CD4-positive, CD25-positive, alpha-beta regulatory T cell (primary cell): Measurements from ENCODE around the gene PDCD2. TPM values are rescaled to one million over a fixed set of nuclear protein-coding genes. Genes with fewer than 3 reads are reported as not detected.

Experiments used
- ATAC-seq, 2 donors: fragments of 150-1000 bp; cut with Tn5 transposase; one replicate each; pipeline ENCODE4 v1.10.0; 2021; ENCODE audit warnings: low read depth in 2 of 2, moderate number of reproducible peaks in 2 of 2, moderate library complexity in 1 of 2
- DNase-seq, 3 donors: peaks; one replicate each; pipeline versions ENCODE4 v3.0.0 to v3.0.0-alpha.2; 2012 to 2022; ENCODE audit warnings: mixed read lengths in 1 of 3
- H3K27ac ChIP-seq: one replicate; pipeline ENCODE4 v1.7.0; 2013; ENCODE audit warnings: mild to moderate bottlenecking, low read length; ENCODE audit not compliant: insufficient read depth, poor library complexity, severe bottlenecking
- H3K27me3 ChIP-seq: one replicate; pipeline ENCODE4 v1.7.0; 2013; ENCODE audit warnings: low read length; ENCODE audit not compliant: control insufficient read depth, insufficient read depth
- H3K36me3 ChIP-seq: one replicate; pipeline ENCODE4 v1.7.0; 2013; ENCODE audit warnings: mild to moderate bottlenecking, low read length, moderate library complexity; ENCODE audit not compliant: control insufficient read depth, insufficient read depth
- H3K4me1 ChIP-seq: 2 replicates; pipeline ENCODE4 v1.7.0; 2013; ENCODE audit warnings: mild to moderate bottlenecking, low read length; ENCODE audit not compliant: insufficient read depth, control insufficient read depth, poor library complexity, severe bottlenecking
- H3K4me3 ChIP-seq: one replicate; pipeline ENCODE4 v1.7.0; 2013; ENCODE audit warnings: low read depth, mild to moderate bottlenecking, low read length, moderate library complexity
- H3K9me3 ChIP-seq, 2 experiments: 1 replicate in 1 of 2; 2 replicates in 1 of 2; pipeline ENCODE4 v1.7.0; 2013; ENCODE audit warnings: low read length in 2 of 2, mild to moderate bottlenecking in 1 of 2, moderate library complexity in 1 of 2; ENCODE audit not compliant: control insufficient read depth in 2 of 2
- H3K27ac Mint-ChIP-seq, 3 donors: one replicate each; pipeline ENCODE4 v1.8.0; 2020 to 2022; ENCODE audit warnings: mild to moderate bottlenecking in 3 of 3, mixed read lengths in 3 of 3, moderate library complexity in 2 of 3
- H3K27me3 Mint-ChIP-seq: one replicate; pipeline ENCODE4 v1.8.0; 2022; ENCODE audit warnings: mild to moderate bottlenecking, mixed read lengths
- H3K36me3 Mint-ChIP-seq: one replicate; pipeline ENCODE4 v1.8.0; 2020; ENCODE audit warnings: mixed read lengths
- H3K4me1 Mint-ChIP-seq, 4 donors: one replicate each; pipeline ENCODE4 v1.8.0; 2020 to 2022; ENCODE audit warnings: mixed read lengths in 4 of 4, mild to moderate bottlenecking in 1 of 4
- H3K4me3 Mint-ChIP-seq, 4 donors: one replicate each; pipeline ENCODE4 v1.8.0; 2020 to 2022; ENCODE audit warnings: mild to moderate bottlenecking in 4 of 4, mixed read lengths in 4 of 4, moderate library complexity in 3 of 4
- H3K9me3 Mint-ChIP-seq, 7 donors: one replicate each; pipeline ENCODE4 v1.8.0; 2020 to 2022; ENCODE audit warnings: mixed read lengths in 7 of 7, mild to moderate bottlenecking in 3 of 7, moderate library complexity in 2 of 7
- polyA plus RNA-seq, 4 donors: library from polyadenylated mRNA; unstranded; fragments of 300-500 nt; fragmentation: Illumina TruSeq; gene quantifications; one replicate each; pipeline ENCODE4 v1.2.3, GENCODE V29; 2021
- total RNA-seq: library from RNA; stranded (reverse); gene quantifications from one replicate; pipeline ENCODE4 v1.2.3, GENCODE V29; 2022

The PDCD2 gene
- total and polyA plus RNA-seq, 5 donors from 2014 or later, result 50.6 to 135 (median 124) TPM

GRCh38 chr6:170542031-170542719 is 42.3 kb downstream of the PDCD2 start:
- H3K4me1 Mint-ChIP-seq, result peaks cover 18 to 28% (median 28%) of the 10 kb centered on the region in 4 donors
- no peaks in the 10 kb centered on the region for H3K27me3 Mint-ChIP-seq

DNA sequence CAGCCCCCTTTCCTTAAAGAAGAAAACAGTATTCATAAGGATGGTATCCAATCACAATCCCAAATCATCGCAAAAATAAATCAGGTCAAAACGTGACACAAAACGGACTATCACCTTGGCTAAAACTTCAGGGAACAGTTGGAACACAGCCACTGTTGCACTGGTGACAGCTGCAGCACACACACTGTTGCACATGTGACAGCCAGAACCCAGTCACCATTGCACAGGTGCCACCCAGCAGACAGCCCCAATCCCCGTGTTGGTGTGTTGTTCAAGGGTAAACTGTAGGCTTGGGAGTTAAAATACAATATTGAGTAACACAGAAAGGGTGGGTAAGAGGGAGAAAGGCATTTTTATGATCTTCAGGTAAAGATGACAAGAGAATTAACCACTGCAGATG is 47.1 kb downstream of the PDCD2 start:
- no peak overlapping the region for H3K4me3 Mint-ChIP-seq
- Histone ChIP-seq H3K27ac (no peak overlapping the region), H3K4me1 (no peaks in the 10 kb centered on the region), H3K4me3 (no peak overlapping the region), H3K27me3 (no peaks in the 10 kb centered on the region), H3K9me3 (no peaks in the 10 kb centered on the region), H3K36me3 (peaks cover 96% of the 10 kb centered on the region)
- H3K36me3 Mint-ChIP-seq, result peaks cover 47% of the 10 kb centered on the region
- no peak for DNase-seq
- ATAC-seq, result no peak
- H3K27ac Mint-ChIP-seq, result no peak overlapping the region
- no peaks in the 10 kb centered on the region for H3K27me3 Mint-ChIP-seq
- H3K9me3 Mint-ChIP-seq, result no peaks in the 10 kb centered on the region
- H3K4me1 Mint-ChIP-seq, result peaks cover 16 to 30% (median 18%) of the 10 kb centered on the region in 4 donors

More at GRCh38 chr6:170542031-170542719, 42.3 kb downstream of the PDCD2 start:
- Mint-ChIP-seq H3K27ac (peak overlapping the region in 1 of 3 donors; percentile 51), H3K36me3 (peaks cover 35% of the 10 kb centered on the region), H3K9me3 (no peaks in the 10 kb centered on the region), H3K4me3 (no peak overlapping the region)
- no peak overlapping the region for H3K4me3 ChIP-seq
- H3K27ac ChIP-seq, result no peak overlapping the region
- no peaks in the 10 kb centered on the region for H3K9me3 ChIP-seq
- H3K36me3 ChIP-seq, result peaks cover 96% of the 10 kb centered on the region
- ATAC-seq, result no peak
- DNase-seq, result no peak
- no peaks in the 10 kb centered on the region for H3K27me3 ChIP-seq
- H3K4me1 ChIP-seq, result no peaks in the 10 kb centered on the region

- ATAC-seq, result no peak
- H3K9me3 ChIP-seq, result no peaks in the 10 kb centered on the region
- DNase-seq, result no peak
- no peak overlapping the region for H3K27ac ChIP-seq
- Mint-ChIP-seq H3K4me3 (no peak overlapping the region), H3K4me1 (peaks cover 16 to 30% (median 18%) of the 10 kb centered on the region in 4 donors), H3K27me3 (no peaks in the 10 kb centered on the region), H3K27ac (peak overlapping the region in 1 of 3 donors; percentile 30), H3K9me3 (peaks cover 0 to 2% (median 0%) of the 10 kb centered on the region in 7 donors), H3K36me3 (peaks cover 47% of the 10 kb centered on the region)
- no peak overlapping the region for H3K4me3 ChIP-seq
- H3K27me3 ChIP-seq, result no peaks in the 10 kb centered on the region
- peaks cover 90% of the 10 kb centered on the region for H3K36me3 ChIP-seq
- H3K4me1 ChIP-seq, result no peaks in the 10 kb centered on the region
These were observed 47.8 kb downstream of the PDCD2 start for GRCh38 chr6:170536671-170537070.

DNA sequence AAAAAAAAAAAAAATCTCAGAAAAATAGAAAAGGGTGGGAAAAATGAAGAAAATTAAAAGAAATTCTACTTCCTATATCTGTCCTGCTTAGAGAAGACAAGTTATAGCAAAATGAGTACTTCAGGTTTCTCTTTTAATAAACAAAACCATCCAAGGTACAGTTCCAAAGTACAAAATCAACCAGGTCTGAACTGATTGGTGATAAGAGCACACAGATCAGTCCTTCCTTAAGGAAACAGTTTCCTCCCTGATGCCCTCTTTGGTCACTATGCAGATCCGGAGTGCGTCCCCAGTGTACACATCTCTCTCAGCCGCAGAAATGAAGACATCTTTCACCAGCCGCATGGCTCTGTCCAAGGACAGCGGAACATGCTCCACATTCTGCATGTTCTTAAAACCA is 49.4 kb downstream of the PDCD2 start:
- no peaks in the 10 kb centered on the region for H3K9me3 ChIP-seq
- H3K4me3 ChIP-seq, result no peak overlapping the region
- Mint-ChIP-seq H3K36me3 (peaks cover 37% of the 10 kb centered on the region), H3K9me3 (peaks cover 0 to 2% (median 0%) of the 10 kb centered on the region in 7 donors), H3K4me3 (no peak overlapping the region), H3K4me1 (peaks cover 5 to 25% (median 12%) of the 10 kb centered on the region in 4 donors), H3K27me3 (no peaks in the 10 kb centered on the region), H3K27ac (no peak overlapping the region)
- H3K27me3 ChIP-seq, result no peaks in the 10 kb centered on the region
- peaks cover 76% of the 10 kb centered on the region for H3K36me3 ChIP-seq
- H3K27ac ChIP-seq, result no peak overlapping the region
- DNase-seq (no peak), ATAC-seq (no peak)
- no peaks in the 10 kb centered on the region for H3K4me1 ChIP-seq

DNA sequence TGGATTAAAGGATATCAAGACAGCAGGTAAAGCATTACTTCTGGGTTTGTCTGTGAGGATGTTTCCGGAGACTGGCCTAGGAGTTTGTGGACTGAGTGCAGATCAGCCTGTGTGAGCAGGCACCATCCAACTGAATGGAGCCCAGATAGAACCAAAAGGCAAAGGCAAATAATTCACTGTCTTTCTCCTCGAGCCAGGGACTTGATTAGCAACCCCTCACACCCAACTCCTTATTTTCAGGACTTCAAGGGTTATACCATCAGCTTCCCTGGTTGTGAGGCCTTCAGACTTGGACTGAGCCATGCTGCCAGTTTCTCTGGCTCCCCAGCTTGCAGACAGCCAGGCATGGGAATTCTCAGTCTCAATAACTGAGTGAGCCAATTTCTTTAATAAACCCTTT is 50.6 kb downstream of the PDCD2 start:
- Mint-ChIP-seq H3K4me1 (peaks cover 6 to 21% (median 9%) of the 10 kb centered on the region in 4 donors), H3K27ac (peak overlapping the region in 1 of 3 donors; percentile 10), H3K9me3 (peaks cover 0 to 2% (median 0%) of the 10 kb centered on the region in 7 donors), H3K27me3 (no peaks in the 10 kb centered on the region), H3K4me3 (no peak overlapping the region), H3K36me3 (peaks cover 37% of the 10 kb centered on the region)
- no peak overlapping the region for H3K4me3 ChIP-seq
- H3K4me1 ChIP-seq, result no peaks in the 10 kb centered on the region
- DNase-seq (no peak), ATAC-seq (no peak)
- peaks cover 64% of the 10 kb centered on the region for H3K36me3 ChIP-seq
- no peak overlapping the region for H3K27ac ChIP-seq
- no peaks in the 10 kb centered on the region for H3K27me3 ChIP-seq
- H3K9me3 ChIP-seq, result no peaks in the 10 kb centered on the region

GRCh38 chr6:170532867-170533488 is 51.5 kb downstream of the PDCD2 start:
- Histone ChIP-seq H3K4me1 (no peaks in the 10 kb centered on the region), H3K4me3 (no peak overlapping the region), H3K27ac (no peak overlapping the region), H3K9me3 (no peaks in the 10 kb centered on the region), H3K36me3 (peaks cover 57% of the 10 kb centered on the region), H3K27me3 (no peaks in the 10 kb centered on the region)
- Mint-ChIP-seq H3K36me3 (peaks cover 37% of the 10 kb centered on the region), H3K4me3 (no peak overlapping the region), H3K27me3 (no peaks in the 10 kb centered on the region), H3K9me3 (peaks cover 0 to 2% (median 0%) of the 10 kb centered on the region in 7 donors), H3K4me1 (peaks cover 6 to 21% (median 9%) of the 10 kb centered on the region in 4 donors), H3K27ac (no peak overlapping the region)
- DNase-seq (no peak), ATAC-seq (no peak)

DNA sequence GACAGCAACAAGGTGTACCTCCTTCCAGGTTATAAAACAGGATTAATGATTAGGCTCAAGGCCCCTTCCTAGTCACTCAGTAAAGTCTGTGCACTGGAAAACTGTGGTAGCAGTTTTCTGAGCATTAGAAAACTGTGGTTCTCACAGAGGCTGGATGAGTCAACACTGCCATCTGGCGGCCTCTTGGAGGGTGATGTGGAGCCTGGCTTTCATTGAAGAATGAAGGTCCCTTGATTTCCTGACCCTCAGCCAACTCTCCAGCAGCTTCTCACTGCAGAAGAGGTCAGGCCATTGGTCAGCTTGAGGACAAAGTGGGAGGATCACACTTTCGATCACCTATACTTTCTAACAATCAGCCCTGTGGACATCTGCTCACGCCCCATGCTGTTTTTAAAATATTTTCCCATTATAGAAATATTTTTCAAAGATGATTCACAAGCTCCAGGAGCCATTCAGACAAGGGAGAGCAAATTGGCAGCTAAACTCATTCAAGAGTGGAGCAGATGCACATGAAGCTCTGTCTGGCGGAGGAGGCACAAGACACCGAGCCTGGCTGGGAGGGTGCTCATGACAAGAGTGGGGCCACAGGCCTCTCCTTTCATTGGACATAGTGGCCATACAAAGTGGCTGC is 54.5 kb downstream of the PDCD2 start:
- H3K4me1 Mint-ChIP-seq, result peaks cover 0 to 14% (median 6%) of the 10 kb centered on the region in 4 donors
- no peaks in the 10 kb centered on the region for H3K27me3 ChIP-seq
- no peaks in the 10 kb centered on the region for H3K4me1 ChIP-seq
- peaks cover 10% of the 10 kb centered on the region for H3K36me3 Mint-ChIP-seq
- peaks cover 0 to 2% (median 0%) of the 10 kb centered on the region in 7 donors for H3K9me3 Mint-ChIP-seq
- no peaks in the 10 kb centered on the region for H3K9me3 ChIP-seq
- no peak overlapping the region for H3K4me3 ChIP-seq
- no peak overlapping the region for H3K4me3 Mint-ChIP-seq
- peaks cover 7% of the 10 kb centered on the region for H3K27me3 Mint-ChIP-seq
- peaks cover 26% of the 10 kb centered on the region for H3K36me3 ChIP-seq
- DNase-seq (peak; percentile 43 to 67 (median 55)), ATAC-seq (peak in 1 of 2 donors; percentile 74)
- peak overlapping the region in 2 of 3 donors; percentile 25 to 68 for H3K27ac Mint-ChIP-seq
- no peak overlapping the region for H3K27ac ChIP-seq
